ENCODE data around the gene HERC2. TPM values are rescaled to one million over a fixed set of nuclear protein-coding genes. Genes with fewer than 3 reads are reported as not detected.
A peak's percentile ranks its signal among the peaks of the same experiment; 100 is the strongest.
"Not testable (repeated sequence)": the region's sequence is repeated elsewhere in the genome, so short reads cannot be mapped to it uniquely, and the experiment has no call there.

Gene HERC2
- total RNA-seq, 1 experiment from 2014 or later, result 69.2 TPM

- H2BK20ac ChIP-seq (ENCODE audit: low read depth, low read length, poor library complexity, severe bottlenecking); H3K23ac ChIP-seq (ENCODE audit: insufficient read length, low read depth, low read length); H2AFZ ChIP-seq (ENCODE audit: low read length); H2BK12ac ChIP-seq (ENCODE audit: insufficient read length, low read depth, low read length); H3K18ac ChIP-seq (ENCODE audit: insufficient read length, low read depth, low read length); H3K4me1 ChIP-seq (ENCODE audit: insufficient read depth, low read length); H3T11ph ChIP-seq (ENCODE audit: low read length); H2BK120ac ChIP-seq (ENCODE audit: low read depth, low read length, poor library complexity, severe bottlenecking); H2BK5ac ChIP-seq (ENCODE audit: insufficient read length, low read length); H3K9me3 ChIP-seq (ENCODE audit: control insufficient read depth, low read depth, low read length); H3K23me2 ChIP-seq (ENCODE audit: insufficient read length, low read depth, low read length, poor library complexity, severe bottlenecking); H4K5ac ChIP-seq (ENCODE audit: insufficient read length, low read depth, low read length); H4K91ac ChIP-seq (ENCODE audit: insufficient read length, low read depth, low read length); DNase-seq; H3K27me3 ChIP-seq (ENCODE audit: insufficient read depth, low read length); H3K9me3 Mint-ChIP-seq; H3K56ac ChIP-seq (ENCODE audit: insufficient read length, low read depth, low read length); H3K9ac ChIP-seq (ENCODE audit: extremely low read depth, insufficient read length, low read length); H3K79me1 ChIP-seq (ENCODE audit: insufficient read depth, low read depth, low read length, poor library complexity, severe bottlenecking); H3K14ac ChIP-seq (ENCODE audit: insufficient read depth, low read length); H3K4ac ChIP-seq (ENCODE audit: low read depth, low read length); H4K8ac ChIP-seq (replicated peaks; ENCODE audit: insufficient read length, low read depth, low read length); H3K27me3 Mint-ChIP-seq (ENCODE audit: low read depth); H2BK15ac ChIP-seq (ENCODE audit: low read depth, low read length); H2AK5ac ChIP-seq (ENCODE audit: insufficient read length, low read length); H3K4me2 ChIP-seq (ENCODE audit: insufficient read depth, insufficient read length, low read length); H3K4me1 Mint-ChIP-seq; H3K27ac ChIP-seq (ENCODE audit: insufficient read length, low read depth, low read length); H4K20me1 ChIP-seq (ENCODE audit: control insufficient read depth, insufficient read depth, insufficient read length); H3K79me2 ChIP-seq (ENCODE audit: insufficient read depth, low read length): not testable (repeated sequence)
- Mint-ChIP-seq H3K27ac (peak overlapping the region in 1 of 3 experiments; percentile 93; a peak in 2 of 7 replicates), H3K36me3 (ENCODE audit: insufficient read depth in 1 of 3, low read depth in 3 of 3) (peaks cover 28 to 33% (median 30%) of the 10 kb centered on the region in 3 experiments), H3K4me3 (peak overlapping the region; percentile 15 to 68; a peak in 4 of 5 replicates)
- WGBS (ENCODE audit: extremely low coverage, insufficient read length, low lambda C conversion rate), result no CpG with 5 or more reads among the region's 1 CpG
Measured at GRCh38 chr15:28319725-28320124, 2.3 kb downstream of the HERC2 start.

- not testable (repeated sequence) for H3K27me3 Mint-ChIP-seq (ENCODE audit: low read depth); H4K5ac ChIP-seq (ENCODE audit: insufficient read length, low read depth, low read length); H4K20me1 ChIP-seq (ENCODE audit: control insufficient read depth, insufficient read depth, insufficient read length); H4K8ac ChIP-seq (replicated peaks; ENCODE audit: insufficient read length, low read depth, low read length); H4K91ac ChIP-seq (ENCODE audit: insufficient read length, low read depth, low read length); H3K4ac ChIP-seq (ENCODE audit: low read depth, low read length); H3T11ph ChIP-seq (ENCODE audit: low read length); H3K27ac Mint-ChIP-seq; H3K9me3 ChIP-seq (ENCODE audit: control insufficient read depth, low read depth, low read length); H3K4me1 ChIP-seq (ENCODE audit: insufficient read depth, low read length); H3K23me2 ChIP-seq (ENCODE audit: insufficient read length, low read depth, low read length, poor library complexity, severe bottlenecking); H2BK15ac ChIP-seq (ENCODE audit: low read depth, low read length); H2BK12ac ChIP-seq (ENCODE audit: insufficient read length, low read depth, low read length); H3K18ac ChIP-seq (ENCODE audit: insufficient read length, low read depth, low read length); H3K56ac ChIP-seq (ENCODE audit: insufficient read length, low read depth, low read length); H2AFZ ChIP-seq (ENCODE audit: low read length); H3K27me3 ChIP-seq (ENCODE audit: insufficient read depth, low read length); H2BK5ac ChIP-seq (ENCODE audit: insufficient read length, low read length); H3K23ac ChIP-seq (ENCODE audit: insufficient read length, low read depth, low read length); H2BK20ac ChIP-seq (ENCODE audit: low read depth, low read length, poor library complexity, severe bottlenecking); H3K79me1 ChIP-seq (ENCODE audit: insufficient read depth, low read depth, low read length, poor library complexity, severe bottlenecking); H3K4me3 Mint-ChIP-seq; DNase-seq; H2BK120ac ChIP-seq (ENCODE audit: low read depth, low read length, poor library complexity, severe bottlenecking); H3K14ac ChIP-seq (ENCODE audit: insufficient read depth, low read length); H3K9me3 Mint-ChIP-seq; H3K9ac ChIP-seq (ENCODE audit: extremely low read depth, insufficient read length, low read length); H2AK5ac ChIP-seq (ENCODE audit: insufficient read length, low read length); H3K79me2 ChIP-seq (ENCODE audit: insufficient read depth, low read length); H3K4me1 Mint-ChIP-seq; H3K27ac ChIP-seq (ENCODE audit: insufficient read length, low read depth, low read length); H3K4me2 ChIP-seq (ENCODE audit: insufficient read depth, insufficient read length, low read length)
- WGBS (ENCODE audit: extremely low coverage, insufficient read length, low lambda C conversion rate), result no CpG with 5 or more reads among the region's 3 CpGs
- H3K36me3 Mint-ChIP-seq (ENCODE audit: insufficient read depth in 1 of 3, low read depth in 3 of 3), result peaks cover 34 to 39% (median 37%) of the 10 kb centered on the region in 3 experiments
Measured at GRCh38 chr15:28318828-28319227, 3.2 kb downstream of the HERC2 start.

Data from H9 (cell line).